NCI-H1092 (cell line): ENCODE results near the gene FCN1.

Source experiments
- DNase-seq: peaks from one replicate; lab custom pipeline; 2025; lab: John Stamatoyannopoulos, UW

The FCN1 gene

DNA sequence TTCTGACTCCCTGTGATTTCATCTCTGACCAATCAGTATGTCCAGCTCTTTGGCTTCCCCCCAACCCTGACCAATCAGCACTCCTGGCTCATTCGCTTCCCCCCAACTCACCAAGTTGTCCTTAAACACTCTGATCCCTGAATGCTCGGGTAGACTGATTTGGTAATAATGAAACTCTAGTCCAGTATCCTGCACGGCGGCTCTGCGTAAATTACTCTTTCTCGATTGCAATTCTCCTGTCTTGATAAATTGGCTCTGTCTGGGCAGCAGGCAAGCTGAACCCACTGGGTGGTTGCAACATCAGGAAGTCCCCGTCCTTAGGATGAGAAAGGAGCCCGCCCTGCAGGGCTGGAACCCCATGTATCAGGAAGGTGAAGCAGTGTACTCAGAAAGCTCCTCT is 26.7 kb downstream of the FCN1 start:
- no peak for DNase-seq

DNA sequence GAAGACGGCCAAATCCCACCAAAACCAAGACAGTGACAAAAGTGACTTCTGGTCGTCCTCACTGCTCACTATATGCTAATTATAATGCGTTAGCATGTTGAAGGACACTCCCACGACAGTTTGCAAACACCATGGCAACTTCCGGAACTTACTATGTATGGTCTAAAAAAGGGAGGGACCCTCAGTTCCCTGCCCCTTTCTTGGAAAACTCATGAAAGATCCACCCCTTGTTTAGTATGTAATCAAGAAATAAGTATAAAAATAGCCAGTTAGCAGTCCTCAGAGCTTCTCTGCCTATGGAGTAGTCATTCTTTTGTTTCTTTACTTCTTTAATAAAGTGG is 27.6 kb downstream of the FCN1 start:
- no peak for DNase-seq

DNA sequence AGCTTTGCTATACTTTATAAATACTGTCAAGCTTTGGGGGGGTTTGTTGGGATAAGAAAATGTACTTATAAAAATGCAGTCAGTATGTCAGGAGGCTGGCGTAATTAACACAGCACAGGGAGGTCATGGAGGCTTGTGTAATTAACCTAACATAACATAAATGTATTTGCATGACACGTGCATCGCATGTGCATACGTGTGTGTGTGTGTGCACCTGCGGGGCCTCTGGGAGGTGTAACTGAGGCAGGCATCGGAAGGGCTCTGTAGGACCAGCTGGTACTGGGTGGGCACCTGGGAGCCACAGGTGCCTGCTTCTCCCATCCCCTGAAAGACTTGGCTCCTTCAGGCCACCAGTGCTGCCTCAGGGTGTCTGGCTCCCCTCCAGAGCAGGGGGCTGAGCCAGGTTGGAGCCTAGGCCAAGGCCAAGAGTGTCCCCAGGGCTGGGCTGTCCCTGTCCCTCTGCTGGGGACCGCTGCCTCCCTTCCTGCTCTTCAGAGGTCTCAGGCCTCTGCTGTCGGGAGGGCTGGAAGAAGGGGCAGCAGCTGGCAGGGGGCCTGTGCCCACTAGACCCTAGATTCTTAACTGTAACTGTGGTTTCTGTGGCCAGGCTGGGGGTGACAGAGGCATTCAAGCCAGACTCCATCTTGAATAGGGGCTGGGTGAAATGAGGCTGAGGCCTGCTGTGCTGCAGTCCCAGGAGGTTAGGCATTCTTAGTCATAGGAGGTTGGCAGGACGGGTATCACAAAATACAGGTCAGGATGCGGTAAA is 28.1 kb downstream of the FCN1 start:
- DNase-seq, result no peak

DNA sequence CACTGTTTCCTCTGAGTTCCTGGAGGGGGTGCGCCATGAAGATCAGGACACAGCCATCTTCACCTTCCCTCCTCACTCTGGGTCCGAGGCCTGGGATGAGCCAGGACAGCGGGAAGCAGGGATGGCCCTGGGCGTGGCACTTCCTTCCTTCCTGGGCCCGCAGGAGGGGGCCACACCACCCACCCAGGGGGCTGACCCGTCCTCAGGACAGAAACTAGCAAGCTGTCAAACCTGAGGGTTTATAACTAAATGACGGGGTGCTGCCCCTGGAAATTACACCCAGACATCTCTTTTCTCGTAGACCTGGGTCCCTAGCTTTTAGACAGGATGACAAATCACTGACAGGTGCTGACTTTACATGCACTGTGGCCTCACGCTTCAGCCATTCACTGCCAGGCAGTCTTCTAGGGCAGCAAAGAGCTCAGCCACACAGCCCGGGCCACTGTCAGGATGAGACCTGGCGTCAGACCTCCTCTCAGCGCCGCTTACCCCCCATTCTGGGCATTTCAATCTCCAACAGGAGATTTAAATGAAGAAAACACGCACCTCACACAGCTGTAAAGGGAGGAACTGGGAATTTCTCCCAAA is 29.0 kb downstream of the FCN1 start:
- DNase-seq, result no peak

DNA sequence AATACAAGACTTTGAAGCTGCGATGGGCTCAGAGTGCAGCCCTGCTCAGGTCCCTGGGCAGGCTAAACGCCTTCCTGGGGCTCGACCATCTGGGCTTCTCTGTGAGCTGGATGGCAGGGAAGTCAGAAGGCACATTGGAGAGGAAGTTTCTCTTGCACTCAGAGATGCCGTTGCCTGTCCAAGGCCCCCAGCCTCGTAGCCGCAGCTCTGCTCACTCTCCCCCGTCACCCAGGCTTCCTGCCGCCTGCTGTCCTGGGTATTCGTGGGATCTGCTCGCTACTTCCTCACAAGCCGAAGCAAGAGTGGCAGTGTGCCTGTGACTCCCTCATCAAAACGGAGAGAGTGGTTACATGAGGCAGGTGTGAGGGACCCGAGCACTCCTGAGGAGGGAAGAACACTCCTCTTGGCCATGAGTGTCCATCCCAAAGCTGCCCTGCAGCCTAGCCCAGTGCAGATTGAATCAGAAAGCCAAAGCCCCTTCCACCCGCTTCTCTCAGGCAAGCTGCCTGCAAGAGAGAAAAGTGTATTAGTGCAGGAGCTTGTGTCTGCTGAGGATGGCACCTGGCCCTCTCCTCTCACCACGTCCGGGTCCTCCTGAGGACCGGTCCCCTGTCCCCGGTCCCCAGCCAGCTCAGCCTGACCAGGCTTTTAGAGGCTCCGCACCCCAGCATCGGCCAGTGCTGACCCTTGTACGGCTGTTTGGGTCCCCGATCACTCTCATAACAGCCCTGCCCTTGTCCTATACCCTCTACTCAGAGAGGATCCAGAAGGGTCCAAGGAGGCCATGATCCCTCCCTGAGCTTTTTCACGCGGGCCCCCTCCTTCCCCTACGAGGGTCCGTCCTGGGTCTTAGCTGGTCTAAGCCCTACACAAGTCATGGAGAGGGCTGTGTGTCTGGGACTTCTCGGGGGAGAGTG is 29.8 kb downstream of the FCN1 start:
- DNase-seq, result no peak

DNA sequence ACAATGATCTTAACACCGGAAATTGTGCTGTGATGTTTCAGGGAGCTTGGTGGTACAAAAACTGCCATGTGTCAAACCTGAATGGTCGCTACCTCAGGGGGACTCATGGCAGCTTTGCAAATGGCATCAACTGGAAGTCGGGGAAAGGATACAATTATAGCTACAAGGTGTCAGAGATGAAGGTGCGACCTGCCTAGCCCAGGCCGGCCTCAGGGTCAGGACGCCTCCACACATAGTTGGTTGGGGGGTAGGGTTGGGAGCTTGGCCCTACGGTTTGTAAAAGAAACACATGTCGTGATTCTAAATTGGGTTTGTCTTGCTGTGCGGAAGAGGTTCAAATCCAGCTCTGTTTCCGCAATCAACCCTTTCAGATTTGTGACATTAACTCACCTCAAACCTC is 30.5 kb downstream of the FCN1 start:
- DNase-seq, result no peak

DNA sequence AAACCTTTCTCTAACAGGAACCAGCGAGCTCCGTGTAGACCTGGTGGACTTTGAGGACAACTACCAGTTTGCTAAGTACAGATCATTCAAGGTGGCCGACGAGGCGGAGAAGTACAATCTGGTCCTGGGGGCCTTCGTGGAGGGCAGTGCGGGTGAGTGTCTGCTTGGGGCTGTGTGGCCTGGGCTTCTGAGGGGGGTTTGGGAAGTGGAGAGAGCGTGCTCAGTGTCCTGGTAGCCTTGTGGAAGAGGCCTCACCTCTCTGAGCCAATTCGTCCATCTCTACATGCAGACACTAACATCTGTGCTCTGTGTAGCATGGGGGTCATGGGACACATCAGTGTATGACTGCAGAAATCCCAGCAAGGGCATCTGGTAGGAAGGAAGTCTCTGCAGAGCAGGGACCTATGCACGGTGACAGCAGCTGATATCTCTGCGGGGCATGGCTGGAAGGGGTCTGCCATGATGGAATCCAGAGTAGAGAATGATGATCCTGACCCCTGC is 31.2 kb downstream of the FCN1 start:
- no peak for DNase-seq

DNA sequence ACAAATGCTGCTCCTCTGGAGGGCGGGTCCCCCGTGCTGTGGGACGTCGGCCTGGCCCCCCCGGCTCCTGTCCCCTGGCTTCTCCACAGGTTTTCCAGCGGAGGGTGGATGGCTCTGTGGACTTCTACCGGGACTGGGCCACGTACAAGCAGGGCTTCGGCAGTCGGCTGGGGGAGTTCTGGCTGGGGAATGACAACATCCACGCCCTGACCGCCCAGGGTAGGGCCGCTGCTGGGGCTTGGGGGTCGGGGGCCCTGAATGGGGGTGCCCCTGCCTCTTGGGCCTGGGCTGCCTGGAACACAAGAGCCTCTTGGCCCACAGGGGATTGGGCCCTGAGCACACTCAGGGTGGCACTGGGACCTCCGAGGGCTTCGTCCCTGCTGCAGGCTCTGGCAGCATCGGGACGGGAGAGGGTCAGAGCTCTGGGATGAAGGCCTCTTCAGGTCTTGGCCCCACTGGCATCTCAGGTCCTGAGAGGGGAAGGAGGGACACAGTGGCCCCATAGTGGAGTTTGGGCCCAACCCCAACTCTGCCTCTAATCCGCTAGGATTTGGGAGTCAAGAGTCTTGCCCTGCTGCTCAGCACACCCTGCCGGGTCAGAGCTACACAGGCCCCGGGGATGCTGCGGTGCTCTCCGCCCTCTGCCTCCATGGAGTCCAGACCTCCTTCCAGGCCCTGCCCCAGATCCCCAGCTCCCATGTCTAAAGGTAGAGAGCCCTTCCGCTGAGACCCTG is 31.9 kb downstream of the FCN1 start:
- no peak for DNase-seq

DNA sequence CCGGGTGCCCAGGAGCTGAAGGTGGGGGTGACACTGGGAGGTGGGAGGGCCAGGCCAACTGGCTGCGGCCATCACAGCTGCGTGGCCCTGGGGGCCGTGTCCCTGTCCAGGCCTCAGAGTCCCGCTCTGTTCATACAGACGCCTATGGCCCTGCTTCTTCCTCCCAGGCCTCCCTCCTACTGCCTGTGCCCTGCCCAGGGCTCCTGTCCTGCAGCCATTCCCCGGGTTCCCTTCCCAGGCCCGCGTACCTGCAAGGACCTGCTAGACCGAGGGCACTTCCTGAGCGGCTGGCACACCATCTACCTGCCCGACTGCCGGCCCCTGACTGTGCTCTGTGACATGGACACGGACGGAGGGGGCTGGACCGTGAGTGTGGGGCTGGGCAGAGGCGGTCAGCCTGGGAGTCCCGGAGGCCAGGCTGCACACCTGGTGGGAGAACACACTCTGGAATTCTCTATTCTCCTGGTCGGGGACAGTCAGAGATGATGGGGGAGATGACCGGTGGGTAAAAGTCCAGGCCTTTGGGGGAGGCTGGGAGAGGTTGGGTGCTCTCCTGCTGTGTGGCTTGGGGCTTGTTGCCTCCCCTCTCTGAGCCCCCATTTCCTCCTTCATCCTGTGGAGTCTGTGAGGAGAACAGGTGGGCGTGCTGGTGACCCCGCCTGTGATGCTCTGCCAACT is 32.6 kb downstream of the FCN1 start:
- DNase-seq, result no peak

DNA sequence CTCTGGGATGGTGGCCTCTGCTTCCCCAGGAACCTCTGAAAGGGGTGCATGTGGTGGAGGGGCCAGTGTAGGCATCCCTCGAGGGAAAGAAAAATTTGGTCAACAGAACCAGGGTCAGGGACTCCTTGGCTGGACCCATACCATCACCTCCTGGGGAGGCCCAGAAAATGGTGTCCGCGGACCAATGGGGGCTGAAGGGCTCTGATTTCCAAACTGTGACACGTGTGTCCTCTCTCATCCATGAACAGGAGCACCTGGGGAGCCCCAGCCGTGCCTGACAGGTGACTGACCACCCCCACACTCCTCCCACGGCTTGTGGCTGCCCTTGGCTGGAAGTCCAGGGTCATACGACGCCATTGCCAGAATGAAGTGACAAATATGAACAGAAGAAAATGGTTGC is 33.2 kb downstream of the FCN1 start:
- DNase-seq, result no peak

DNA sequence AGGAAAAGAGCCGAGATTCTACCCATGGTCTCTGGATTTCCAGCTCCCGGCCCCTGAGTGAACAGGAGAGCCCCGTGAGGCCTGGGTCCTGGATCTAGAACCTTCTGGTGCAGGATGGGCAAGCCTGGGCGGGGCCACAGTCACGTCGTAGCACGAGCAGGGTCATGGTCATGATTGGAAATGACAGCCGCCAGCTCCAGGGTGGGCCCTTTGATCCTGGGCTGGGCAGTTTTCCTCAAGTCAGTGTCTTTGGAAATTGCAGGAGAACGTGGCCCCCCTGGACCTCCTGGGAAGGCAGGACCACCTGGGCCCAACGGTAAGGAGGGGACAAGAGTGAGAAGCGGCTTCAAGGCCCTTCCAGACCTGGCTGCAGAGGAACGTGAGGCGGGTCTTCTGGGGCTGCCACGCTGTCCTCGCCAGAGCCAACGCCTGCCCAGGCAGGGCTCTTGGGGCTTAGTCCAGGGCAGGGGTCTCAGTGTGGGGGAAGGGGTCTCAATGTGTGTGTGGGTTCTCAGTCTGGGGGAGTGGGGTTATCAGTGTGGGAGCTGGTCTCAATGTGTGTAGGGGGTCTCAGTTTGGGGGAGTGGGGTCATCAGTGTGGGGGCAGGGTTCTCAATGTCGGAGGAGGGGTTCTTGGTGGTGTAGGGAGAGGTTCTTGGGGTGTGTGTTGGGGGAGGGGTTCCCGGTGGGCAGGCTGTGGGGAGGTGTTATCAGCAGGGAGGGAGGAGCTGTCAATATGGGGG is 34.5 kb downstream of the FCN1 start:
- DNase-seq, result no peak

DNA sequence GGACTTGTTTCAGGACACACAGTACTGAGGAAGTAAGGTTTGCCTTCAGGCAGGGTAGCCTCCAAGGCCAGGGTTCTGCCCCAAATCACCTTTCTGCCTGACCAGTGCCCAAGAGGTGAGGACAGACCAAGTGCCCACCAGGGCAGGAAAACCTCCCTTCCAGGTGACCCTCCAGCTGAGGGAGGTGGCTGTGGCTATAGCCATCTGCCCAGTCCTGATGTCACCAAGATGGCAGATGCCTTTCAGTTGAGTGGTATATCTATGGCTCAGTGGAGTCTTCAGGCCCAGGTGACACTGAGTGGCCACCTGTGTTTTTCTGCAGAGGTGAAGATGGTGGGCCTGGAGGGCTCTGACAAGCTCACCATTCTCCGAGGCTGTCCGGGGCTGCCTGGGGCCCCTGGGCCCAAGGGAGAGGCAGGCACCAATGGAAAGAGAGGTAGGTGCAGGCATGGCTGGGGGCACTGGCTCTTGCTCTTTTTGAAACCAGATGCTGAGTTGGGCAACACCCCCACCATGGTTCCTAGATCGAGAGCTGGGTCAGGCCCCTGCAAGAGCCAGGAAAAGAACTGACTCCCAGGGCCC is 35.4 kb downstream of the FCN1 start:
- DNase-seq, result no peak

DNA sequence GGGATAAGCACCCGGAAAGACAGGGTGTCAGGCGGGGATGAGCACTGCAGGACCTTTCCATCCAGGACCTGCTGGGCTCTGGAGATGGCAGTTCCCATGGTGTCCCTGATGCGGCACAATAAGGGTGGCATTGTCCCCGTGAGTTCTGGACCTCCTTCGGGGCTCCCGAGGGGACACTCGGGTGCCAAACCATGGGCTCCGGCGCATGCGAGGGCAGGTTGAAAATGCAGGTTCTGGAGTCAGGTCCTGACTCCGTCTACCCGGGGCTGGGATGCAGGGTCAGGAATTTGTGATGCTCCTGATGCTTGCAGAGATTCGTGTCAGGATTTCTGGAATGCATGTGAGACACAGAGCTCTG is 36.4 kb downstream of the FCN1 start:
- no peak for DNase-seq

DNA sequence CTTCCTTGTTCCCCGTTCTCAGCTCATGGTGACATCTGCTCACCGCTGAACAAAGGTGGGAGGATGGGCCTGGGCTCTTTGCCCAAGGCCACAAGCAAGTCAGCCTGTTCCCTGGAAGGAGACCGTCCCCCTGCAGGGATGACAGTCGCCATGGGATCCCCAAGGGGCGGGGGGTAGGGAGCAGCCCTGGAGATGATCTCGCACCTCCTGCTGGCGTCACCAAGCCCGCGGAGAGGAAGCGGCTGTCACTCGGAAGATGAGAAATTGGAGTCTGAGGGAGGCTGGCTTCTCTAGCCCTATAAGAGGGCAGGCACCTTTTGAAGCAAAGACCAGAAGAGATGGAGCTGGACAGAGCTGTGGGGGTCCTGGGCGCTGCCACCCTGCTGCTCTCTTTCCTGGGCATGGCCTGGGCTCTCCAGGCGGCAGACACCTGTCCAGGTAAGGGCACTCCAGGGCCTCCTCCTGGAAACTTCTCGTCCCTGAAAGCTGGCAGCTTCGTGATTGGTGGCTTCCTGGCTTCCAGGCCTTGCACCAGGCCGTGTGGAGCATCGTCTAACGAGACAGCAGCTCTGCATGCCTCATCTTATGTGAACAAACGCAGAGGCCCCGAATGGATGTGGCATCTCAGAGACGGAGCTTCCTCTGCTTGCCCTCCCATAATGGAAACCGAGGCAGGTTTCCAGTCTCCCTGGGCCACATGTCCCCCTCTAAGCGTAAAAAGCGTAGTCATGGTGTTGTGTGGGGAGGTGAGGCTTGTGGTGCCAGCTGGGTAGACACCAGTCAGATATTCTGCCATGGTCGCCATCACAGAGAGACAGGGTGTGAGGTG is 37.0 kb downstream of the FCN1 start, which contains the start of gene FCN2:
Gene FCN2 (plus strand): TSS at position 327 of the 829 bp plus-strand sequence. CDS start 12 bp downstream, at position 339.
- no peak for DNase-seq

DNA sequence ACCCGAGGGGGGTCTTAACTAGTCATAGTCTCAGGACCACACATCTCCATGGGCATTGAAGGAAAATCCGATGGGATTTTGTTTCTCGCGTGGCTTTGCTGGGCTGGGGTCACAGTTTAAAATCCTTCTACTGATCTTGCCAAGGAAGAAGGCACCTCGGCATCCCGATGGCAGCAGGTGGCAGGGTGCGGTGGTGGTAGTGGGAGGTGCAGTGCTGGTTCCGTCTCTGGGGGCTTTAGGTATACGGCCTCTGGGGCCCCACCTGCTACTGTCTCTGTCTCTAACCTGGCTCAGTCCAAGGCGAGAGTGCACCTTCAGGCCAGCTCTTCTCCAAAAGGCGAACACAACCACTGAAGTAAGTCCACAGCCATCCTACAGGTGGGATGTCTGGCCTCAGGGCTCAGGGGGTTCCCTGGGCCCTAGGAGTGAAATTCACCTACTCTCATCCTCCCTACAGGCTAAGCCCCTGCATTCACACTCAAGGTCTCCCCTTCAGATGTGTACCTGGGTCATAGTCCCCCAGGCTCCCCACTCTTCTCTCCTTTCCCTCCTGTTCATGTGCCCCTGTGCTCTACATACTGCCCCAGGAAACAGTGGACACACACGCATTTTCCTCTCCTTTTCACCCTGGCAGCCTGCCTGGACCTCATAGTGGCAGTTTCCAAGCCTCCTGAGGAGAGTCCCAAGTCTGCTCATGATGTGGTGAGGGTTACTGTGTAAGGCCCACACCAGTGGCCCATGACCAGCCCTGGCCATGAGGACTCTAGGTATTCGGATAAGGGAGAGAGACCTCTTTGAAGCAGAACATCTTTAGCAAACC is 37.8 kb downstream of the FCN1 start:
- no peak for DNase-seq

DNA sequence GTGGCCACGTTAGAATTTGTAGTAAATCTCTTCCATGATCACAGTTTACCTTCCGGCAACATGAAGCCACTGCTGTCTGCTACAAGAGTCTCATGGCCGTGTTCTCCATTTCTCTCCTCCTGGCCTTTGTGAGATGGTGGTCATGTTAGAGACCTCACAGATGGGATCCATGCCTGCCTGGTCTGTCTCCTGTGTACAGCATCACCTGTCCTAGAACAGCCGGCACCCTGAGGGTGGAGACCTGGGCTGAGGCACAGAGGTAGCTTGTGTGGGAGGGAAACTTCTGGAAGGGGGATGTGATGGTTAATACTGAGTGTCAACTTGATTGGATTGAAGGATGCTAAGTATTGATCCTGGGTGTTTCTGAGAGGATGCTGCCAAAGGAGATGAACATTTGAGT is 40.2 kb downstream of the FCN1 start:
- DNase-seq, result no peak

DNA sequence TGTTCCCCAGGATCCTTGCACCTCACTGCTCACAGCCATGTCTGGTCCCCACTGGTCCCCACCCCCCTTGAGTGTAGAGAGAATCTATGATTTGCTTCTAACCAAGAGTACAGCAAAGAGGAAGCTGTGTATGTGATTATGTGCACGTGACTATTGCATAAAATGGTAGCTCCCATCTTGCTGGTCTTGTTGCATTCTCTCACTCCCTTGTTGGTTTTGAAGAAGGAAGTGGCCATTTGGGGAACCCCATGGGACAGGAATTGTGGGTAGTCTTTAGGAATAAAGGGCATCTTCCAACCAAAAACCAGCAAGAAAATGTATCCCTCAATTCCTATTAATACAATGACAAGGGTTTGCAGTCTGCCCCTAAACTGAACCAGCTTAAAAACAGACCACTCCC is 42.3 kb downstream of the FCN1 start:
- DNase-seq, result no peak

DNA sequence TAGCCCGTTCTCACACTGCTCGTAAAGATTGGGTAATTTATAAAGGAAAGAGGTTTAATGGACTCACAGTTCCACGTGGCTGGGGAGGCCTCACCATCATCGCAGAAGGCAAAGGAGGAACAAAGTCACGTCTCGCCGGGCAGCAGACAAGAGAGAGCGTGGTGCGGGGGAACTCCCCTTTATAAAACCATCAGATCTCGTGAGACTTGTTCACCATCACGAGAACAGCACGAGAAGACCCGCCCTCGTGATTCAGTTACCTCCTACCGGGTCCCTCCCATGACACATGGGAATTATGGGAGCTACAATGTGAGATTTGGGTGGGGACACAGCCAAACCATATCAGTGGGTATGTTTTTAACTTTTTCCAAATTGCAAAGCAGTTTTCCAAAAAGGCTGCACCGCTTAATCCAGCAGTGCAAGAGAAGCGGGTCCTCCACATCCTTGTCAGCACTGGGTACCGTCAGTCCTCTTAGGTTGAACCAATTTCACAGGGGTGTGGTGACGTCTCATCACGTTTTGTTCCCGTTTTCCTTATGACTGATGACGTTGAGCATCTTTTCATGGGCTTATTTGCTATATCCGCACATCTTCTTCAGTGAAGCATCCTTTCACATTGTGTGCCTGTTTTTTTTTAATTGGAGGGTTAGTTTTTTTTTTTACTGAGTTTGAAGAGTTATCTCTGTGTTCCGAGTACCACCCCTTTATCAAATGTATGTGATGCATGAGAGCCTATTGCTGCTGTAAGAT is 45.1 kb downstream of the FCN1 start:
- no peak for DNase-seq
